ENCODE data around the gene NLE1. TPM values are rescaled to one million over a fixed set of nuclear protein-coding genes. Genes with fewer than 3 reads are reported as not detected.
A peak's percentile ranks its signal among the peaks of the same experiment; 100 is the strongest.
"Not testable (repeated sequence)": the region's sequence is repeated elsewhere in the genome, so short reads cannot be mapped to it uniquely, and the experiment has no call there.

NLE1 gene
- total RNA-seq (2014; rRNA removed; shearing (Covaris generic)), result 42.9 and 47.2 TPM in 2 replicates
- polyA plus RNA-seq (2015; cell fraction: cytosol; rRNA removed), result 23.8 and 27.7 TPM in 2 replicates
- polyA plus RNA-seq (2015; cell fraction: nucleus; rRNA removed), result 26.7 and 27.8 TPM in 2 replicates

GRCh38 chr17:35141681-35142466 is at the start of gene NLE1:
Gene NLE1 (minus strand): TSS chr17:35142303. CDS start chr17:35142275, 28 bp downstream.
- peak; percentile 70 for DNase-seq (ENCODE audit: low read depth)

GRCh38 chr17:35191001-35191695 is 49.0 kb upstream of the NLE1 start:
- no peak for DNase-seq (ENCODE audit: low read depth)

GRCh38 chr17:35189291-35189690 is 47.2 kb upstream of the NLE1 start:
- DNase-seq (ENCODE audit: low read depth), result peak; percentile 32

- no peak for DNase-seq (ENCODE audit: low read depth)
These were observed 46.0 kb upstream of the NLE1 start for GRCh38 chr17:35188111-35188510.

GRCh38 chr17:35187481-35187880 is 45.4 kb upstream of the NLE1 start:
- no peak for DNase-seq (ENCODE audit: low read depth)

GRCh38 chr17:35185849-35186248 is 43.7 kb upstream of the NLE1 start:
- DNase-seq (ENCODE audit: low read depth), result no peak

GRCh38 chr17:35184274-35184673 is 42.2 kb upstream of the NLE1 start:
- DNase-seq (ENCODE audit: low read depth), result no peak

GRCh38 chr17:35183332-35183731 is 41.2 kb upstream of the NLE1 start:
- no peak for DNase-seq (ENCODE audit: low read depth)

- not testable (repeated sequence) for DNase-seq (ENCODE audit: low read depth)
These were observed 37.3 kb upstream of the NLE1 start for GRCh38 chr17:35179379-35179778.

- no peak for DNase-seq (ENCODE audit: low read depth)
These were observed 34.8 kb upstream of the NLE1 start for GRCh38 chr17:35176897-35177296.

GRCh38 chr17:35175638-35176415 is 33.7 kb upstream of the NLE1 start:
- no peak for DNase-seq (ENCODE audit: low read depth)

- no peak for DNase-seq (ENCODE audit: low read depth)
These were observed 32.8 kb upstream of the NLE1 start for GRCh38 chr17:35174835-35175334.

GRCh38 chr17:35172321-35172720 is 30.2 kb upstream of the NLE1 start:
- not testable (repeated sequence) for DNase-seq (ENCODE audit: low read depth)

- peak; percentile 37 for DNase-seq (ENCODE audit: low read depth)
These were observed 29.7 kb upstream of the NLE1 start for GRCh38 chr17:35171834-35172233.

GRCh38 chr17:35170968-35171771 is 29.1 kb upstream of the NLE1 start:
- peak; percentile 49 for DNase-seq (ENCODE audit: low read depth)

- DNase-seq (ENCODE audit: low read depth), result no peak
These were observed 27.8 kb upstream of the NLE1 start for GRCh38 chr17:35169835-35170363.

- peak; percentile 65 for DNase-seq (ENCODE audit: low read depth)
These were observed 25.6 kb upstream of the NLE1 start for GRCh38 chr17:35167666-35168065.

GRCh38 chr17:35167046-35167445 is 24.9 kb upstream of the NLE1 start:
- no peak for DNase-seq (ENCODE audit: low read depth)

GRCh38 chr17:35166526-35166925 is 24.4 kb upstream of the NLE1 start:
- DNase-seq (ENCODE audit: low read depth), result no peak

GRCh38 chr17:35164716-35165115 is 22.6 kb upstream of the NLE1 start:
- DNase-seq (ENCODE audit: low read depth), result peak; percentile 23
